ENCODE data around the gene PPFIBP2. TPM values are rescaled to one million over a fixed set of nuclear protein-coding genes. Genes with fewer than 3 reads are reported as not detected.
A peak's percentile ranks its signal among the peaks of the same experiment; 100 is the strongest.

PPFIBP2 gene
- total and polyA plus RNA-seq, 2 donors (not counting 1 experiment from before 2014, with no cell fraction given) = 22.3 to 175 TPM

DNA sequence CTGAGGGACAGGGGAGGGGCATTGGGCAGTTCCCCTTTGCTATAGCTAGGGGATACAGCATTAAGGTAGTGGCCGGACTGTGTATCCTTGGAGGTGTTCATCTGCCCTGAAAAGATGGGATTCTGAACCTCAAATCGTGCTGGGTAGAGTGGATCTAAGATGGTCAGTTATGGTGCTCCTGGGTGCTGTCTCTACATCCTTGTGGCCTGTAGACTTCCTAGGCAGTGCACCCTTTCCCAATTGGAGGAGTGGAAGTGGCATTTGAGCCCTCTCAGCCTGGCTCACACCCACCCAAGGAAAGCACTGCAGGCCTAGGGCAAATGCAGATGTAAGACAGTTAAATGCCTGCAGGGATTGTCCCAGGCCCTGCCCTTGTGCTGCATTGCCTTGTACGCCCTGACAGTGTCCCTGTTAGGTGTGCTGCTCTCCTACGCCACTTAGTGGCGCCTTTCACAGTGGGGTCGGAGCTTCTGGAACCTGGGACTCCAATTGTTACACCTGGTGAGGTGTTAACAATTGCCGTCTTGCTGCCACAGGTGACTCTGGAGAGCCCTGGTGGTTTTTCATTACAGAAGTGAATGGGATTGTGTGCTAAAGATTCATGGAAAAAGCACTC lies 35.0 kb downstream of the PPFIBP2 start:
- Mint-ChIP-seq H3K4me1 (peaks cover 22% of the 10 kb centered on the region), H3K9me3 (ENCODE audit: insufficient read depth) (no peaks in the 10 kb centered on the region), H3K4me3 (no peak overlapping the region), H3K27me3 (no peaks in the 10 kb centered on the region), H3K27ac (peak overlapping the region; percentile 15)
- Histone ChIP-seq H3K9me3 (ENCODE audit: control extremely low read depth in 1 of 3, control insufficient read depth in 2 of 3, insufficient read depth in 1 of 3, low read length in 2 of 3) (no peaks in the 10 kb centered on the region), H3K79me2 (ENCODE audit: control insufficient read depth, insufficient read depth, low read length) (peaks cover 45% of the 10 kb centered on the region), H3K4me3 (ENCODE audit: control extremely low read depth in 1 of 5, extremely low read depth in 1 of 5, insufficient read depth in 1 of 5, low read depth in 2 of 5, low read length in 4 of 5) (no peak overlapping the region), H3K27ac (ENCODE audit: low read length in 2 of 2) (no peak overlapping the region), H3K4me2 (replicated peaks; ENCODE audit: low read depth, low read length, poor library complexity, severe bottlenecking) (no peak overlapping the region), H3K4me1 (ENCODE audit: control insufficient read depth in 2 of 2, insufficient read depth in 2 of 2, low read length in 2 of 2) (no peaks in the 10 kb centered on the region), H3K27me3 (replicated peaks in 1 of 4; ENCODE audit: control extremely low read depth in 1 of 4, control insufficient read depth in 3 of 4, insufficient read depth in 4 of 4, low read length in 3 of 4) (no peaks in the 10 kb centered on the region), H3K36me3 (replicated peaks in 1 of 2; ENCODE audit: control extremely low read depth in 1 of 2, control insufficient read depth in 1 of 2, extremely low read depth in 1 of 2, insufficient read depth in 2 of 2, low read length in 1 of 2) (peaks cover 0 to 14% of the 10 kb centered on the region in 2 experiments), H3K9ac (ENCODE audit: low read length) (no peak overlapping the region), H2AFZ (ENCODE audit: insufficient read depth, low read depth, low read length, poor library complexity, severe bottlenecking) (no peak overlapping the region), H4K20me1 (ENCODE audit: control insufficient read depth, insufficient read depth, low read length, poor library complexity, severe bottlenecking) (peaks cover 18% of the 10 kb centered on the region)
- TF ChIP-seq, protein P1, sequence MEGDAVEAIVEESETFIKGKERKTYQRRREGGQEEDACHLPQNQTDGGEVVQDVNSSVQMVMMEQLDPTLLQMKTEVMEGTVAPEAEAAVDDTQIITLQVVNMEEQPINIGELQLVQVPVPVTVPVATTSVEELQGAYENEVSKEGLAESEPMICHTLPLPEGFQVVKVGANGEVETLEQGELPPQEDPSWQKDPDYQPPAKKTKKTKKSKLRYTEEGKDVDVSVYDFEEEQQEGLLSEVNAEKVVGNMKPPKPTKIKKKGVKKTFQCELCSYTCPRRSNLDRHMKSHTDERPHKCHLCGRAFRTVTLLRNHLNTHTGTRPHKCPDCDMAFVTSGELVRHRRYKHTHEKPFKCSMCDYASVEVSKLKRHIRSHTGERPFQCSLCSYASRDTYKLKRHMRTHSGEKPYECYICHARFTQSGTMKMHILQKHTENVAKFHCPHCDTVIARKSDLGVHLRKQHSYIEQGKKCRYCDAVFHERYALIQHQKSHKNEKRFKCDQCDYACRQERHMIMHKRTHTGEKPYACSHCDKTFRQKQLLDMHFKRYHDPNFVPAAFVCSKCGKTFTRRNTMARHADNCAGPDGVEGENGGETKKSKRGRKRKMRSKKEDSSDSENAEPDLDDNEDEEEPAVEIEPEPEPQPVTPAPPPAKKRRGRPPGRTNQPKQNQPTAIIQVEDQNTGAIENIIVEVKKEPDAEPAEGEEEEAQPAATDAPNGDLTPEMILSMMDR (IDR thresholded peaks at IDR 0.05) = peak; percentile 49
- TF ChIP-seq EZH2 (IDR thresholded peaks at IDR 0.05; ENCODE audit: borderline replicate concordance, insufficient read depth, low read depth, low read length, poor library complexity, severe bottlenecking) = no peak
- CTCF ChIA-PET = interaction anchor here (0.9 to 3.2 kb wide), 11 partner anchors 12 to 196 kb away, joined by 3 to 15 read pairs (median 5); partner anchors contain the start of genes OLFML1 and PPFIBP2
- ATAC-seq (ENCODE audit: low read depth) = peak; percentile 88
- DNase-seq = peak; percentile 48
- intact Hi-C loops (cut with micrococcal nuclease) = loop anchor here (1.0 to 2.0 kb wide), 3 partner anchors 28 to 195 kb away; partner anchors contain the start of gene PPFIBP2
- POLR2A ChIA-PET = no interaction called here
- 78% methylated on average over 7 of the region's 7 CpGs for WGBS (ENCODE audit: insufficient coverage)

DNA sequence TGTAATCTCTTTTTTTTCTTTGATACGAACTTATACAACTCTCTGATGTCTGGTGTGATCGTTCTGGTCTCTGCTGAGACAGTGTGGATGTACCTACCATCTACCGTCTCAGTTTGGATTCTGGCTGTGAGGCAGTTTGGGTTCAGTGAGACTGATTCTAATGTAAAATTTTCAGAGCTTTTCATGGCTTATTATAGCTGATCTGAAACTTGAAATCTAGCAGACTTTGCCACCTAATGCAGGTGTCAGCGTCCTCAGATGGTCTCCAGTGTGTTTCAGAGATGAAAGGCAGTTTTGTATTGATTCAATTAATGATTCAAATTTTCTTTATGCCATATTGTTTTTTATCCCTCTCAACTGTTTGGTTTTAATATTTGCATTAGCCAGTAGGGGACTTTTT lies 35.9 kb downstream of the PPFIBP2 start:
- WGBS (ENCODE audit: insufficient coverage) = 86% methylated on average over 3 of the region's 4 CpGs
- no peaks in the 10 kb centered on the region for H3K27me3 ChIP-seq (replicated peaks in 1 of 4; ENCODE audit: control extremely low read depth in 1 of 4, control insufficient read depth in 3 of 4, insufficient read depth in 4 of 4, low read length in 3 of 4)
- intact Hi-C loops (cut with micrococcal nuclease) = loop anchor here (1.0 to 2.0 kb wide), 3 partner anchors 29 to 196 kb away; partner anchors contain the start of gene PPFIBP2
- CTCF ChIA-PET = interaction anchor here (0.7 to 3.2 kb wide), 12 partner anchors 11 to 113 kb away, joined by 3 to 15 read pairs (median 5); partner anchors contain the start of genes OLFML1 and PPFIBP2
- peaks cover 0 to 17% of the 10 kb centered on the region in 2 experiments for H3K36me3 ChIP-seq (replicated peaks in 1 of 2; ENCODE audit: control extremely low read depth in 1 of 2, control insufficient read depth in 1 of 2, extremely low read depth in 1 of 2, insufficient read depth in 2 of 2, low read length in 1 of 2)
- no peak overlapping the region for H3K4me3 ChIP-seq (ENCODE audit: control extremely low read depth in 1 of 5, extremely low read depth in 1 of 5, insufficient read depth in 1 of 5, low read depth in 2 of 5, low read length in 4 of 5)
- H3K9ac ChIP-seq (ENCODE audit: low read length) = no peak overlapping the region
- H3K4me3 Mint-ChIP-seq = no peak overlapping the region
- H3K9me3 Mint-ChIP-seq (ENCODE audit: insufficient read depth) = no peaks in the 10 kb centered on the region
- H3K27me3 Mint-ChIP-seq = no peaks in the 10 kb centered on the region
- peaks cover 51% of the 10 kb centered on the region for H3K79me2 ChIP-seq (ENCODE audit: control insufficient read depth, insufficient read depth, low read length)
- TF ChIP-seq, protein P1 (IDR thresholded peaks at IDR 0.05) = no peak
- ATAC-seq (ENCODE audit: low read depth) (no peak), DNase-seq (no peak)
- H3K4me1 Mint-ChIP-seq = peaks cover 21% of the 10 kb centered on the region
- peaks cover 18% of the 10 kb centered on the region for H4K20me1 ChIP-seq (ENCODE audit: control insufficient read depth, insufficient read depth, low read length, poor library complexity, severe bottlenecking)
- H3K27ac ChIP-seq (ENCODE audit: low read length in 2 of 2) = no peak overlapping the region
- POLR2A ChIA-PET = no interaction called here
- no peak overlapping the region for H3K4me2 ChIP-seq (replicated peaks; ENCODE audit: low read depth, low read length, poor library complexity, severe bottlenecking)
- no peak overlapping the region for H2AFZ ChIP-seq (ENCODE audit: insufficient read depth, low read depth, low read length, poor library complexity, severe bottlenecking)
- H3K4me1 ChIP-seq (ENCODE audit: control insufficient read depth in 2 of 2, insufficient read depth in 2 of 2, low read length in 2 of 2) = no peaks in the 10 kb centered on the region
- no peak overlapping the region for H3K27ac Mint-ChIP-seq
- no peaks in the 10 kb centered on the region for H3K9me3 ChIP-seq (ENCODE audit: control extremely low read depth in 1 of 3, control insufficient read depth in 2 of 3, insufficient read depth in 1 of 3, low read length in 2 of 3)

Data from B cell (primary cell).